Kidney capillary endothelial cell (primary cell): ENCODE data around the gene TMEM258.

ENCODE experiments used
- DNase-seq: peaks from one replicate; pipeline ENCODE4 v3.0.0-alpha.2; 2018; ENCODE audit warnings: low spot score

The TMEM258 gene

GRCh38 chr11:61820174-61820573, 27.8 kb upstream of the TMEM258 start:
- DNase-seq = peak; percentile 47

- no peak for DNase-seq
These were observed 25.2 kb upstream of the TMEM258 start for GRCh38 chr11:61817471-61818202.

GRCh38 chr11:61816736-61817455, 24.5 kb upstream of the TMEM258 start, which contains the start of gene FADS1:
Gene FADS1, minus strand, starts transcription at chr11:61817003. Its CDS starts 74 bp downstream, at chr11:61816929.
- DNase-seq = peak; percentile 90

DNA sequence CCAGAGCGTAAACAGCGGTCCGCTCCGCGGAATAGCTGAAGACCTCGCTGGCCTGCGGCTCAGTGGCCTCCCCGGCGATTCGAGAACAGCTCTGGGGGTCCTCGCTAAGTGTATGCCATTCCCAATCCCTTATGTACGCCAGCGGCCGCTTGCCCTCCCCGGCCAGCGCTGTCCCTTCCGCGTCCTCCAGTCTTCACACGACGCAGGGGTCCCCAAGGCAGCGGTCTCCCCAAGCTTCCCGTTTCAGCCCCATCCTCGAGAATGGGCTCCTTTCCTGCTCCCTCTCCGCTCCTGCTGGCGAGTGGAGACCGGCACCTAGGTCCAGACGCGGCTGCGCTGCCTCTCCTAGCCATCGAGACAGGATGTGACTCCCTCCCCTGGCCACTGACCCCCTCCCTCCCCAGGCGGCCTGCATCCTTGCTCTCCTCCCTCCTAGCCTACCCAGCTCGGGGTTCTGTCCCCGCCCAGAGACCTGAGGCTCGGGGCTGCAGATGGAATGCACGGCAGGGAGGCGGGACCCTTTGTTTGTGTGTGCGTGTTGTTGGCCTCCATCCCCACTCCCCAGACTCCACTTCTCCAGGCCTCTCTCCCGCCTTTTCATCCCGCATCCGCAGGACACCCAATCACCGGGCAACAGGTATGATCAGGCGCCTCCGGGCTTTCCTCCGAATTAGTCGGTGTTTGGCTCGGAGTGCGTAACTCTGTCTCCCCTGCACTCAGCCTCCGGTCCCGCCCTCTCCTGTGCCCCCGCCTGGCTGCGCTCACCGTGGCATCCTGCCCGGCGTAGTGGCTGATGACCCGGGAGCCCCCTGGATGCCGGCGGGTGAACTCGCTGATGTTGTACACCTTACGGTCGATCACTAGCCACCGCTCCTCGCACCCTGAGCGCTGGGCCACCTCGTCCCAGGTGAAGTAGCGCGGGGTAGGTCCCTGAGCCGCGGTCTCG, 23.7 kb upstream of the TMEM258 start:
- peak; percentile 85 for DNase-seq

DNA sequence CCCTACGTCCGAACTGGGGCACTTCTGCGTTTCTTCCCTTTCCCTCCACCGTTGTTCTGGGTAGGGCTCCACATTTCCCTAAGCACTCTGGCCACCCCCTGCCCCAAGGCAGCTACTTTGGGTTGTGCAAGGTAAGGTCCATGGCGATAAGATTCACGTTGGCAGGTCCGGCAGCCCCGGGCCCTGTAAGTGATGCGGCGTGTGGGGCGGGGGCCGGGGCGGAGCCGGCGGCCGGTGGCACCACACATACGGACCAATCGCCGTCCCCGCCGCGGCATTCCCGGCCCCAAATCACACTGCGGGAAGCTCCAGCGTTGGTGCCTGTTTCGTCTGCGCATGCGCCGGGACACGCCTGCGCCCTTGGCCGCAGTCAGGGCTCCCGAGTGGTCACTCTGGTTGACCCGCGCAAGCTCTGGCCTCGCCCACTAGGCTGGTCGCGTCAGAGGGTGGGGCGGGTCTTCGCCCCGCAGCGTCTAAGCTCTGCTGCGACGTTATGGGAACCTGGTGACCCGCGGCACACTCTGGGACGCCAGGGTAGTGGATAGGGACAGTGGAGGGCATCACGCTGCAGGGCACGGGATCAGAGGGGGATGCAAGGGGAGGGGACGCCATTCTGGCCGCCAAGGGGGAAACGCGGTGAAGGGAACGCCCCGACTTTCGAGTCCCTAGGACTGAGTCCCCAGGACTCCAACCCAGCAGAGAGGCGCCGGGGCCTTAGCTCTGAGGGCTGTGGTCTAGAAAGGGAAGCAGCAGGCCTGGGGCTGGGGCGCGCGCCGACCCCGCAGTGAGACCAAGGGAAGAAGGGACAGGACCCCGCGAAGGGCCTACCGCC, 22.8 kb upstream of the TMEM258 start:
- DNase-seq = peak; percentile 99

GRCh38 chr11:61814247-61814957, 22.0 kb upstream of the TMEM258 start:
- peak; percentile 30 for DNase-seq

GRCh38 chr11:61812736-61813411, 20.5 kb upstream of the TMEM258 start:
- no peak for DNase-seq

GRCh38 chr11:61811831-61812230, 19.4 kb upstream of the TMEM258 start:
- DNase-seq = no peak

DNA sequence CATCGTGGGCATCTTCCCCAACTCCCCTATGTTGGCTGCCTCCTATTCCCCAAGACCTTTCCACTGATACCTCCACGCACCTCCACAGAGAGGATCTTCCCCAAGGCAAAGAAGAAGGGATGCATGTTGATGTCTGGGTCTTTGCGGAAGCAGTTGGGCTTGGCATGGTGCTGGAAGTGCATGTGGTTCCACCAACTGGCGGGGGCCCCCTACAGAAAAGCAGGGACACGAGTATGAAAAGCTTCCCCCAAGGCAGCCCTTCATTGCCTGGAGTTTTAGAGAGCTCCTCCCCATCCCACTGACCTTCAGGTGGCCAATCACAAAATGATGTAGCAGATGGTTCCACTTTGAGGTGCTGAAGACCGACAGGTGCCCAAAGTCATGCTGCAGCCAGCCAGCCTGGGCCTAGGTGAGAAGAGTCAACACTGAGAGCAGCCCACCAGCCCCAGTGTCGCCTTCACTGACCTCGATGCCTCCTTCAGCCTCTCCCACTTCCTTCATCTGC, 18.3 kb upstream of the TMEM258 start:
- no peak for DNase-seq

DNA sequence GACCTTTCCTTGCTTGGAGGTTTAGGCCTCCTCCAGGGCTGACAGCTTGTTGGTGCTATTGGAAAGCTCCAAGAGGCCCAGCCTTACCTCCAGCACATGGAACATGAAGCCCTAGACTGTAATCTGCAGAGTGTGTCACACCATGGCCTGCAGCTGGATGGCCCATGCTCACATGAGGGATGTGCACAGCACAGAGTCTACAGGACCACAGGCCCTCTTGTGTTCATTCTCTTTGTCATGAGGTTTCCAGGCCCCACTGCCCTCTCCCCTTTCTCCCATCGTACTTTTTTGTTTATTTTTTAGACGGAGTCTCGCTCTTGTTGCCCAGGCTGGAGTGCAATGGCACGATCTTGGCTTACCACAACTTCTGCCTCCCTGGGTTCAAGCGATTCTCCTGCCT, 14.4 kb upstream of the TMEM258 start:
- DNase-seq = no peak

DNA sequence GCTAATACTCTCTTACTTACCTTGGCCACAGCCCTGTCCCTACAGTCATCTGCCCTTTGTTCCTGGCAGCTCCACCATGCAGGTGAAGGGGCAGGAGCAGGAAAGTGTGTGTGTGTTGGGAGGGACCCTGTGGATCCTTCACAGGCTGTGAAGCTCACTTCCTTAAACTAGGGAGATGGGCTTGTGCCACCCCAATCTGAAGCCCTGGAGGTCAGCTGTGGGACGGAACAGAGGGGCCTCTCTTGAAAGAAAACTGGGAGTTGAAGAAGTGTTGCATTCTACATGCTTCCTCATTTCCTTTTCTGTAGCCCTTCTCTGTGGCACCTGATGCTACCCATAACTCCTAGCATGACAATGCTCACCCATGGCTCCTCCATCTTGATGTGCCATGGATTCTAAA, 12.7 kb upstream of the TMEM258 start:
- no peak for DNase-seq

- DNase-seq = no peak
These were observed 11.7 kb upstream of the TMEM258 start for GRCh38 chr11:61803889-61804647.

GRCh38 chr11:61802605-61803004, 10.2 kb upstream of the TMEM258 start:
- no peak for DNase-seq

- DNase-seq = no peak
These were observed 8.2 kb upstream of the TMEM258 start for GRCh38 chr11:61800331-61801281.

DNA sequence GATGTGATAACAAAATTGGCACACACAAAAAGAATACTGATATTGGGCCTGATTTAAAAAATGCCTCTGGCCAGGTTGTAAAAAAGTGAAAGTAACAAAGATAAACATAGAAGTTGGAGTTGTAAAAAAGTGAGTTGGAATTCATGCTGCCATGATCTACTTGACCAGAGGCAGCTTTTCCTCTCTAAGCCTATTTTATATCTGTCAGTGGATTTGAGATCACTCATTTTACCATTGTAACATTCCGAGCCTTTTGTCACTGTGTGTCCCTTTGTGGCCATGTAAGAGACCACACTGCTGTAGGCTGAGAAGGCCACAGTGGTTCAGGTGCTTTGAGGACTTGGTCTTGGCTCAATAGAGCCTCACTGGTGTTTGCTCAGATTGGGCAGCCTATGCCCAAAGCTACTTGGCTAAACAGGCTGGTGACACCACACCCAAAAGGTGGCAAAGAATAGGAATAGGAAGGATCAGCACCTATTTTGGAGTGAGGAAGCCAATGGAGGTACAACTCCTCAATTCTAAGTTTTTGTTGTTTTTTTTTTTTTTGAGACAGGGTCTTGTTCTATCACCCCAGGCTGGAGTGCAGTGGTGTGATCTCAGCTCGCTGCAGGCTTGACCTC, 7.4 kb upstream of the TMEM258 start:
- DNase-seq = no peak

GRCh38 chr11:61797263-61797944, 5.0 kb upstream of the TMEM258 start:
- peak; percentile 74 for DNase-seq
